ENCODE measurements around the gene ABR.

ABR gene

DNA sequence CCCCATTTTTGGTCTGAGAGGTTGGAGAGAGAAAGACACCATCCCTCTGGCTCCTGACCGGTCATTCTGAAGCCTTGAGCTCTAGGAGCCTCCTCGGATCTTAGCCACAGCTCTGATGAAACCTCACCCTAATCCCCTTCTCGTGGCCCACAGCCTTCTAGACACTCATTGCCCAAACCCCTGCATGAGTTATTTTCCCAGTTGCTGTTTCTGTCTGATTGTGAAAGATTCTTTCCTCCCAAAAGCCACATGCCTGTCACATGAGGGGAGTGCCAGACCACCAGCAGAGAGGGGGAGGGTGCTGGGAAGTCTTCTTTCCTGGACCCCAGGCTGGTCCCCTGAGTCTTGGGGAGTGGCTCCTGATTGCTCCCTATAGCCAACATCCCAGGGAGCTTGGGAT lies 17.6 kb upstream of the ABR start:
- peak overlapping the region; percentile 55 for H3K4me3 Mint-ChIP-seq

GRCh38 chr17:1196946-1197345 lies 17.2 kb upstream of the ABR start:
- ATAC-seq (replicated peaks; ENCODE audit: extremely low read depth, poor library complexity, severe bottlenecking) (no peak), DNase-seq (ENCODE audit: low spot score in 2 of 2) (no peak)
- Mint-ChIP-seq H3K36me3 (ENCODE audit: insufficient read depth) (peaks cover 6% of the 10 kb centered on the region), H3K4me3 (no peak overlapping the region), H3K27me3 (no peaks in the 10 kb centered on the region), H3K9me3 (no peaks in the 10 kb centered on the region), H3K27ac (ENCODE audit: low read depth) (no peak overlapping the region), H3K4me1 (peaks cover 43% of the 10 kb centered on the region)

More for the DNA sequence above, 17.6 kb upstream of the ABR start:
- Mint-ChIP-seq H3K9me3 (no peaks in the 10 kb centered on the region), H3K4me1 (peaks cover 47% of the 10 kb centered on the region), H3K27ac (ENCODE audit: low read depth) (peak overlapping the region; percentile 49), H3K27me3 (no peaks in the 10 kb centered on the region), H3K36me3 (ENCODE audit: insufficient read depth) (peaks cover 6% of the 10 kb centered on the region)
- DNase-seq (ENCODE audit: low spot score in 2 of 2) = no peak
- no peak for ATAC-seq (replicated peaks; ENCODE audit: extremely low read depth, poor library complexity, severe bottlenecking)

DNA sequence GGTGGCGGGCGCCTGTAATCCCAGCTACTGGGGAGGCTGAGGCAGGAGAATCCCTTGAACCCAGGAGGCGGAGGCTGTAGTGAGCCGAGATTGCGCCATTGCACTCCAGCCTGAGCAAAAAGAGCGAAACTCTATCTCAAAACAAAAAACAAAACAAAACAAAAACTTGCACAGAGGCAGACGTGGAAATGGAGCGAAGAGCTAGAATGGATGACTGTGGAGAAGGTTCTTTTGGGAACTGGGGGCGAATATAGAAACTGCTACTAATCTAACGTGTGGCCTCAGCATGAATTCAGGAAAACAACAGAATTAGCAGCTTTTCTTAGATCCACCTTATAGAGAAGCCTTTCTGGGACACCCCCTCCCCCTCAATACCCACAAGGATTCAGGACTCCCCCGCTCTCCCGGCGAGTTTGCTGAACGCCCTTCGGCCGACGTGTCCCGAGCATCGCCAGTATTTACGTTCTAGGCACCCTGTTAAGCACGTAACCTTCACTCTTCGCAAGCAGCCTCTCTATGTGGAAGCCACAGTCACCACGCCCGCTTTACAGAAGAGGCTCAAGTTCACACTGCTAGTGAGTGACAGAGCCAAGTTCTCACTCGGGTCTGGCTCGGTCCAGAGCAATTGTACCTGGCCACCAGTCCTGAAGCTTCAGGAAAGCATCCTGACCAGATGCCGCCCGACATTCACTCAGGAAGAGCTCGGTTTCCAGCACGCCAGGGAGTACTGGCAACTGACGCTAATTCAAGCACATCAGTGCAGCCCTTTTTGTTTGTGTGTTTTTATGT lies 13.3 kb upstream of the ABR start:
- H3K4me1 Mint-ChIP-seq = peaks cover 17% of the 10 kb centered on the region
- ATAC-seq (replicated peaks; ENCODE audit: extremely low read depth, poor library complexity, severe bottlenecking) (no peak), DNase-seq (ENCODE audit: low spot score in 2 of 2) (no peak)
- H3K27me3 Mint-ChIP-seq = no peaks in the 10 kb centered on the region
- H3K4me3 Mint-ChIP-seq = no peak overlapping the region
- H3K36me3 Mint-ChIP-seq (ENCODE audit: insufficient read depth) = peaks cover 4% of the 10 kb centered on the region
- no peak overlapping the region for H3K27ac Mint-ChIP-seq (ENCODE audit: low read depth)
- no peaks in the 10 kb centered on the region for H3K9me3 Mint-ChIP-seq

DNA sequence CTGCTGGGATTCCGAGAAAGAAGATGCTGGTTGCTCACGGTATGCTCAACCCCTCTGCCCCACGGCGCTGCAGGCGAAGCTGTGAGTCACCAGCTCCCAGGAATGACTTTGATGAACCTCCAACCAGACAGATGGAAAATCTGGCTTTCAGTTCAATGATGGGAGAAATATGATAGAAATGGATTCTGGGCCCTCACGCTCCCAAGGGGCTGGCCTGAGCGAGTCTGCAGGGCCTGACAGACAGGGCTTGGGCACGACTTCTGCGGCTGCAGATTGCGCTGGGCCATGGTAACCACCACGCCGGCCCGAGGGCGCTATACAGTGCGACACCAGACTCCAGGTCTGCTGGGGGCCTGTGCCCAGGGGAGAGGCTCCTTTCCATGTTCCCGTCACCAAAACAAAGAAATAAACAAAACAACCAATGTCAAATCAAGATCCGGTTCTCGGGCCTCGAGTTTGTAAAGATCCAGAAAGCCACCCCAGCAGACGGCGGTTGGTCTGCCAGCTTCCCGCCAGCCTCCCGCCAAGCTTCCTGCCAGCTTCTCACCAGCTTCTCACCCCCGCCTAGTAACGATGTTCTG lies 11.1 kb upstream of the ABR start:
- DNase-seq (ENCODE audit: low spot score in 2 of 2) = no peak
- Mint-ChIP-seq H3K4me3 (no peak overlapping the region), H3K9me3 (no peaks in the 10 kb centered on the region), H3K27me3 (no peaks in the 10 kb centered on the region), H3K27ac (ENCODE audit: low read depth) (no peak overlapping the region), H3K4me1 (peaks cover 12% of the 10 kb centered on the region), H3K36me3 (ENCODE audit: insufficient read depth) (peaks cover 2% of the 10 kb centered on the region)
- ATAC-seq (replicated peaks; ENCODE audit: extremely low read depth, poor library complexity, severe bottlenecking) = no peak

DNA sequence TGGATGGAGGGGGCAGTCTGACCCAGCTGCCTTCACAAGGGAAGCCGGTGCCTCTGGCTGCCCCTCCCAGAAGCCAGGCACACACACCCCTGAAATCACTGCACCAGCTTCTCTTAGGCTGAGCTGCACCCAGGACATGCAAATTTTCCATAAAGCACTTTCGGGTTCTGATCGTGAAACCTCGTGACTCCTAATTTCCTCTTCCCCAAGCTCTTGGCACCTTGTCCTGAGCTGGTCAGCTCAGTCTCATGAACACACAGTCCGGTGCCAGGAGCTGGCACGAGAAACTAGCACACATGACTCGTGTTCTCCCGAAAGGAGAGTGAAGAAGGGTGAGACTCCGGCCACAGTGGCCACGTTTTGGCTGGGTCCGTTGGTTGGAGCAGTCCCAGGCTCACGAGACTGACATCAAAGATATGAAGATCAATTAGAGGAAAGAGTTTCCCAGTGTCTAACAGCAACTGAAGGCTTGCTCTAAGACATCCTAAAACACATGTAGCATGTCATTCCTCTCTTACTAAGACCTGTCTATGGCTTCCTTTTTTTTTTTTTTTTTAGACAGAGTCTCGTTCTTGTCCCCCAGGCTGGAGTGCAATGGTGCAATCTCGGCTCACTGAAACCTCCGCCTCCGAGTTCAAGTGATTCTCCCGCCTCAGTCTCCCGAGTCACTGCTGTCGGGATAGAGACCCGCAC lies 9.2 kb upstream of the ABR start:
- no peaks in the 10 kb centered on the region for H3K27me3 Mint-ChIP-seq
- H3K4me3 Mint-ChIP-seq = no peak overlapping the region
- ATAC-seq (replicated peaks; ENCODE audit: extremely low read depth, poor library complexity, severe bottlenecking) (no peak), DNase-seq (ENCODE audit: low spot score in 2 of 2) (no peak)
- peaks cover 2% of the 10 kb centered on the region for H3K36me3 Mint-ChIP-seq (ENCODE audit: insufficient read depth)
- H3K27ac Mint-ChIP-seq (ENCODE audit: low read depth) = peak overlapping the region; percentile 8
- peaks cover 12% of the 10 kb centered on the region for H3K4me1 Mint-ChIP-seq
- H3K9me3 Mint-ChIP-seq = no peaks in the 10 kb centered on the region

DNA sequence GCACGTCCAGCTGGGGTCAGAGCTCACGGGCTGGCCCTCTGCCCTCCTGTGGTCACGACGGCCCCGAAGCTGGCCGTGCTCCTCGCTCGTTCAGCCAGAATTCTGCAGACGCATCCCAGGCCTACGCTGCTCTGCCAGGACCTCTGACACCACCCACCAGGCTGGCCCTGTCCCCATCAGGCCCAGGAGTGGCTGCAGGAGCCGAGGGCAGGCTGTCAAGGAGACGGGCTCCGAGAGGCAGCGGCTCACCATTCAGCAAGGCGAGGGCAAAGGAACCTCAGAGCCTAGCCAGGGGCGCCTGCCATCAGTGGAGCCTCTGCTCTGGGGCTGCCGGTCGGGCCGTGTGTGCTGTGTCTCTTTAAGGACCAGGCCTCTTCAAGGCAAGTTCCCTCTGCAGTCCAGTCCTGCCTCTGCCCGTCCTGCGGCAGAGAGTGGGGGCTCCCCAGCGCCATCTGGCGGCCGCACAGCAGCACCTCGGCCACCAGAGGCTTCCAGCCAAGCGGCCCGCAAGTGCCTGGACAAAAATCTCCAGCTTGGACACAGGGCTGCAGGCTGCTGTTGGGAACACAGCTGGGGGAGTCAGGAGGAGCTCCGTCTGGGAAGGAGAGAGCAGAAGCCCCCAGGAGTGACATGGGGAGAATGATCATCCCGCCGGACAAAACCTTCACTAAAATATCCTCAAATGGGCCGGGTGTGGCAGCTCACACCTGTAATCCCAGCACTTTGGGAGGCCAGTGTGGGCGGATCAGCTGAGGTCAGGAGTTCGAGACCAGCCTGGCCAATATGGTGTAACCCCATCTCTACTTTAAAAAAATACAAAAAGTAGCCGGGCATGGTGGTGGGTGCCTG lies 7.4 kb upstream of the ABR start:
- no peak overlapping the region for H3K27ac Mint-ChIP-seq (ENCODE audit: low read depth)
- H3K4me3 Mint-ChIP-seq = no peak overlapping the region
- H3K27me3 Mint-ChIP-seq = no peaks in the 10 kb centered on the region
- DNase-seq (ENCODE audit: low spot score in 2 of 2) (peak; percentile 53 to 68), ATAC-seq (replicated peaks; ENCODE audit: extremely low read depth, poor library complexity, severe bottlenecking) (peak; percentile 87)
- H3K4me1 Mint-ChIP-seq = peaks cover 5% of the 10 kb centered on the region
- peaks cover 2% of the 10 kb centered on the region for H3K36me3 Mint-ChIP-seq (ENCODE audit: insufficient read depth)
- H3K9me3 Mint-ChIP-seq = no peaks in the 10 kb centered on the region

DNA sequence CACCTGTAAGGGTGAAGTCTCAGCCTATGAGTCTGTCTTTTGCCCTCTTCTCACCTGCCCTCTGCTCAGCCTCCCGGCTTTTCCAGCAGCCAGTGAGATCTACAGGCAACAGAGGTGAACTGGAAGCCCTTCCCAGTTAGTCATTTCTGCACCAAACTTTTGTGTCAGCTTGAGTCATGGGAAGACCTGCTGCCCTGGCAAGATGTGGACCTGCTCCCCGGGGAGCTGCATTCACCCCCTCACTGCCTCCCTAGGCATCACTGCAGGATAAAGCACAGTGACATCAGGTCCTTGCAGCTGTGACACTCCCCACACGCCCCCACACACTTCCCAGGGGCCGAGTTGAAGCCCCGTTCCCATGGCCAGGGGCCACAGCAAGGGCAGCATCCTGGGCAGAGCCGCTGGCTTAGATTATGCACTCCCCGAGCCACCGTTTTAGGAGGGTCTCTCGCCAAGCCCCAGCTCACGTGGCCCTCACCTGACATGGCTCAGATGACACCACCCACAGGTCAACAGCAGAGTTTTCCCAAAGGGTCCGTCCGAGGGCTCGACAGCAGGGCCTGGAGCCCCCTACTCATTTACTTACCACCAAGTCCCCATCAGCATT lies 6.5 kb upstream of the ABR start:
- no peak overlapping the region for H3K4me3 Mint-ChIP-seq
- H3K27me3 Mint-ChIP-seq = no peaks in the 10 kb centered on the region
- no peaks in the 10 kb centered on the region for H3K9me3 Mint-ChIP-seq
- H3K36me3 Mint-ChIP-seq (ENCODE audit: insufficient read depth) = no peaks in the 10 kb centered on the region
- no peak overlapping the region for H3K27ac Mint-ChIP-seq (ENCODE audit: low read depth)
- peaks cover 5% of the 10 kb centered on the region for H3K4me1 Mint-ChIP-seq
- ATAC-seq (replicated peaks; ENCODE audit: extremely low read depth, poor library complexity, severe bottlenecking) (no peak), DNase-seq (ENCODE audit: low spot score in 2 of 2) (no peak)

GRCh38 chr17:1183171-1183873 lies 3.5 kb upstream of the ABR start:
- no peak for DNase-seq (ENCODE audit: low spot score in 2 of 2)

DNA sequence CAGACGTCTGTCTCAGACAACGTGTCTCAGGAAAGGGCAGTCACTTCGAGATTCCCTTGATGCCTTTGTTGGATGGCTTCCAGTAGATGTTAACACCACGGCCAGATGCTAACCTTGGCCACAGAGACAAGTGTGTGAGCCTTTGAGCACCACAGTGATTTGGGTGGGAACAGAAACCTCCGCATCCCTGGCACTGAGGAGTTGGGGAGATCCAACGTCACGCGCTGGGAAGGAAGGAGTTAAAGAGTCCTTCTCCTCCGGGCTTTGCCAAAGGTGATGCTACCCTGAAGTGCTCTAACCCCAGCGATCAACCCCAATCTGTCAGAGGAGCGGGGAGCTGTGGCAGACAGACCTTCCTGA lies 3.0 kb upstream of the ABR start:
- H3K36me3 Mint-ChIP-seq (ENCODE audit: insufficient read depth) = peaks cover 3% of the 10 kb centered on the region
- H3K4me3 Mint-ChIP-seq = peak overlapping the region; percentile 27
- no peak overlapping the region for H3K27ac Mint-ChIP-seq (ENCODE audit: low read depth)
- H3K27me3 Mint-ChIP-seq = no peaks in the 10 kb centered on the region
- DNase-seq (ENCODE audit: low spot score in 2 of 2) (no peak), ATAC-seq (replicated peaks; ENCODE audit: extremely low read depth, poor library complexity, severe bottlenecking) (no peak)
- H3K9me3 Mint-ChIP-seq = no peaks in the 10 kb centered on the region
- peaks cover 7% of the 10 kb centered on the region for H3K4me1 Mint-ChIP-seq

More at GRCh38 chr17:1183171-1183873, 3.5 kb upstream of the ABR start:
- Mint-ChIP-seq H3K27me3 (no peaks in the 10 kb centered on the region), H3K9me3 (no peaks in the 10 kb centered on the region), H3K36me3 (ENCODE audit: insufficient read depth) (peaks cover 3% of the 10 kb centered on the region), H3K4me3 (no peak overlapping the region), H3K4me1 (peaks cover 5% of the 10 kb centered on the region), H3K27ac (ENCODE audit: low read depth) (no peak overlapping the region)
- ATAC-seq (replicated peaks; ENCODE audit: extremely low read depth, poor library complexity, severe bottlenecking) = no peak

DNA sequence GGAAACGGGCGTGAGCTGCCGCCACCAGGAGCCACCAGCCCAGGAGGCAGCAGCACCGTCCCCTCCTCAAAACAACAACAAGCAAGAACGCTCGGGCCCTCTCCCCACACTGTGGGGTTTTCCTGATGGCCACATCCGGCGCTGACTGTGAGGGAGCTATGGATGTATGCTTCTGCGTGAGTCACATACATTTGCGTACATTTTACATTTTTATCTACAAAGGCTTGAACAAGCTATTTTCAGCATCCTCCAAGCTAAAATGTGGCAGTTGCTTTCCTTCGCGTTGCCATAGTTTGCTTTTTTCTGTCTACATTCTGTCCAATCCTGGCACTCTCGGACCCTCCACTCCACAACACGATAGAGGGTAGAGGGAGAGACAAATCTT lies 2.0 kb upstream of the ABR start:
- peaks cover 4% of the 10 kb centered on the region for H3K4me1 Mint-ChIP-seq
- no peak for ATAC-seq (replicated peaks; ENCODE audit: extremely low read depth, poor library complexity, severe bottlenecking)
- peaks cover 4% of the 10 kb centered on the region for H3K36me3 Mint-ChIP-seq (ENCODE audit: insufficient read depth)
- H3K4me3 Mint-ChIP-seq = peak overlapping the region; percentile 63
- H3K27ac Mint-ChIP-seq (ENCODE audit: low read depth) = no peak overlapping the region
- DNase-seq (ENCODE audit: low spot score in 2 of 2) = no peak
- H3K9me3 Mint-ChIP-seq = no peaks in the 10 kb centered on the region
- no peaks in the 10 kb centered on the region for H3K27me3 Mint-ChIP-seq

DNA sequence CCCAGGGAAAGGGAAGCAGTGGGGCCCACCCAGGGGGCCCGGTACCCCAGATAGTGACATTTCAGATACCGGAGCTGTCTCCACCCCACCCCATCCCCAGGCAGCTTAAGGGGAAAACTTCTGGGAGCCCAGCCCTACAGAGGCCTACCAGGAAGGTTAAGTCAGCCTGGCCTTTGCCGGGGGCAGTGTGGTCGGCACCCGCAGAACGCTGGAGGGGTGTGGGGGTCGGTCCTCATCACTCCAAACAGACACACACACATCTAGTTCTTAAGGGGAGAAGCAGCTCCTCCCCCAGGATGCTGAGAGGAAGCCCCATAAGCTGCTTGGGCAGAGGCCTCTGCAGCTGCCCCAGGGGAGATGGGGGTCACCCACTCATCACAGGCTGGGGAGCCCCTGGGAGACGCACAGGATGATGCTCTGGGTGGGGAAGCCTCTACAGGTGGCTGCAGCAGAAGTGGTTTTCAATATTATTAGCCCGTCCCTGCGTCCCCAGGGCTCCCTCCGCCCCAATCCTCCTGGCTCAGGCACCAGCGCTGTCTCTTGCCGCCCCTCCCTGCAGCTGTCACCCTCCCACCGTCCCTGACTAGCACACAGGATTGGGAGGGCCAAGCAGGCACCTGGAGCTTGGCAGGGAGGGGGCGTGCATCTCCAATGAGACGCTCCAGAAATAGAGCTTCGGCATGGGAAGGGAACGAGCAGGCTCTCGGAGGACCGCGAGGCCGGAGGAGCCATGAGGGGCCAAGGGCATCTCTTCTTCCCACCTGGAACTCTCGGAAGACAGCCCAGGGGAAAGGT lies 1.4 kb upstream of the ABR start:
- peaks cover 4% of the 10 kb centered on the region for H3K4me1 Mint-ChIP-seq
- ATAC-seq (replicated peaks; ENCODE audit: extremely low read depth, poor library complexity, severe bottlenecking) (peak; percentile 25), DNase-seq (ENCODE audit: low spot score in 2 of 2) (no peak)
- H3K27ac Mint-ChIP-seq (ENCODE audit: low read depth) = no peak overlapping the region
- no peaks in the 10 kb centered on the region for H3K9me3 Mint-ChIP-seq
- H3K36me3 Mint-ChIP-seq (ENCODE audit: insufficient read depth) = peaks cover 4% of the 10 kb centered on the region
- peak overlapping the region; percentile 63 for H3K4me3 Mint-ChIP-seq
- no peaks in the 10 kb centered on the region for H3K27me3 Mint-ChIP-seq
